Common myeloid progenitor, CD34-positive (primary cell): ENCODE measurements around the gene ZNRF3.

Source experiments
- CTCF ChIA-PET: fragments of 350-600 bp; sonication (Branson Sonifier 250); formaldehyde crosslinking; loops from one replicate; lab custom pipeline; 2021; ENCODE audit warnings: antibody characterized with exemption; lab: Charles Lee
- POLR2A ChIA-PET: fragments of 350-600 bp; sonication (Branson Sonifier 250); formaldehyde crosslinking; loops from one replicate; lab custom pipeline; 2021; ENCODE audit warnings: antibody characterized with exemption; lab: Charles Lee
- DNase-seq, 3 donors: peaks; one replicate each; pipeline versions ENCODE4 v3.0.0 to v3.0.0-alpha.2; 2013
- H3K27ac ChIP-seq, 2 experiments: 1 replicate in 1 of 2; 2 replicates in 1 of 2; pipeline ENCODE4 v1.7.0; 2013; ENCODE audit warnings: inconsistent platforms in 2 of 2, low read length in 2 of 2, mild to moderate bottlenecking in 2 of 2, low read depth in 1 of 2, moderate library complexity in 1 of 2; ENCODE audit not compliant: severe bottlenecking in 2 of 2, insufficient read depth in 1 of 2, poor library complexity in 1 of 2
- H3K27me3 ChIP-seq, 5 experiments: replicated peaks in 2 of 5; 1 replicate in 3 of 5; 2 replicates in 2 of 5; pipeline versions ENCODE4 v1.6.1 to v1.7.0; 2013; ENCODE audit warnings: low read length in 4 of 5, mild to moderate bottlenecking in 2 of 5, moderate library complexity in 2 of 5, inconsistent platforms in 1 of 5; ENCODE audit not compliant: insufficient read depth in 5 of 5, control insufficient read depth in 4 of 5
- H3K36me3 ChIP-seq, 4 experiments: 1 replicate in 2 of 4; 2 replicates in 2 of 4; pipeline versions ENCODE4 v1.6.1 to v1.7.0; 2013; ENCODE audit warnings: low read length in 3 of 4, control low read depth in 1 of 4, mild to moderate bottlenecking in 1 of 4; ENCODE audit not compliant: control insufficient read depth in 4 of 4, insufficient read depth in 4 of 4
- H3K4me1 ChIP-seq, 4 experiments: 1 replicate in 3 of 4; 2 replicates in 1 of 4; pipeline versions ENCODE4 v1.6.1 to v1.7.1; 2013; ENCODE audit warnings: low read length in 3 of 4, mild to moderate bottlenecking in 3 of 4, control low read depth in 1 of 4, inconsistent platforms in 1 of 4, moderate library complexity in 1 of 4; ENCODE audit not compliant: control insufficient read depth in 4 of 4, insufficient read depth in 4 of 4; ENCODE audit errors: control extremely low read depth in 1 of 4
- H3K4me3 ChIP-seq, 7 experiments: 1 replicate in 4 of 7; 2 replicates in 3 of 7; pipeline versions ENCODE4 v1.5.1 to v1.7.0; 2013; ENCODE audit warnings: mild to moderate bottlenecking in 7 of 7, low read length in 6 of 7, moderate library complexity in 6 of 7, inconsistent platforms in 2 of 7, low read depth in 2 of 7, control low read depth in 1 of 7; ENCODE audit not compliant: insufficient read depth in 4 of 7, control insufficient read depth in 1 of 7; ENCODE audit errors: extremely low read depth in 1 of 7
- H3K9me3 ChIP-seq, 5 experiments: 1 replicate in 4 of 5; 2 replicates in 1 of 5; pipeline versions ENCODE4 v1.6.1 to v1.7.1; 2013; ENCODE audit warnings: low read length in 4 of 5, mild to moderate bottlenecking in 2 of 5, inconsistent platforms in 1 of 5, low read depth in 1 of 5, moderate library complexity in 1 of 5; ENCODE audit not compliant: control insufficient read depth in 4 of 5, insufficient read depth in 2 of 5; ENCODE audit errors: control extremely low read depth in 1 of 5
- WGBS: methylation state at CpG from one replicate; pipeline ENCODE4 v1.1.5; 2013; ENCODE audit not compliant: insufficient coverage; 5-methylcytosine and 5-hydroxymethylcytosine counted together

ZNRF3 gene

DNA sequence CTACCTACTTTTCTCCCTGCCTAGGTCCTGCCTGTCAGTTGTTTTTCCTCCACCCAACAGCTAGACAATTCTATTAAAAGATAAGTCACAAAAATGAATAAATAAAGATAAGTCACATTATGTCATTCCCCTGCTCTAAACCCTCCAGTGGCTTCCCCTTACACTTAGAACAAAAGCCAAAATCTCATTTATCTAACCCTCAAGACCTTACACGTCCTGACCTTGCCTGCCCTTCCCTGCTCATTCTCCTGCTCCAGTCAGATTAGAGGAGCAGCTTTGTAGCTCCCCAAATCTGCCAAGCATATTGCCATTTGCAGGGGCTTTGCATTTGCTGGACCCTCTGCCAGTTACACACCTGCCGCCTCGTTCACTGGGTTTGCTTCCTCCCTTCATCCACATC lies 206.1 kb downstream of the ZNRF3 start:
- POLR2A ChIA-PET = no interaction called here

DNA sequence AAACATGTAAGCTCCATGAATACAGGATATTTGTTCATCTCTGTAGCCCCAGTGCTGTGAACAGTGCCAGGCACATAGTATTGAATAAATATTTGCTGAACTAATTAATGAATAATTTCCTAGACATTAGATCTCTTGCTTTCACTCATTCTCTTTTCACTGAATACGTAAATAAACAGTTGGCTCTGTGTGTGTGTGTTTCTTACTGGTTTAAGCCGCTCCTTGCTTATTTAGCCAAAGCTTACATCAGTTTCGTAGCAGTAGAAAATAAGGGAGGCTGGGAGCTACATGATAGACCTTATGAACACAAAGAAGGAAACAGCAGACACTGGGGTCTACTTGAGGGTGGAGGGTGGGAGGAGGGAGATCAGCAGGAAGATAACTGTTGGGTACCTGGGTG lies 206.7 kb downstream of the ZNRF3 start:
- ChIA-PET CTCF (interaction anchor here (0.6 kb wide), 1 partner anchor 49 kb away, joined by 3 read pairs; no protein-coding TSS in a partner anchor), POLR2A (no interaction called here)
- DNase-seq = no peak
- Histone ChIP-seq H3K36me3 (no peaks in the 10 kb centered on the region), H3K4me3 (no peak overlapping the region), H3K4me1 (no peaks in the 10 kb centered on the region), H3K27me3 (peaks cover 0 to 8% (median 0%) of the 10 kb centered on the region in 5 experiments), H3K9me3 (no peaks in the 10 kb centered on the region), H3K27ac (no peak overlapping the region)
- WGBS = no CpG with 5 or more reads among the region's 3 CpGs

More for the DNA sequence above, 206.1 kb downstream of the ZNRF3 start:
- Histone ChIP-seq H3K4me3 (no peak overlapping the region), H3K36me3 (no peaks in the 10 kb centered on the region), H3K4me1 (no peaks in the 10 kb centered on the region), H3K9me3 (no peaks in the 10 kb centered on the region), H3K27me3 (peaks cover 0 to 8% (median 0%) of the 10 kb centered on the region in 5 experiments), H3K27ac (no peak overlapping the region)
- CTCF ChIA-PET = interaction anchor here (0.6 to 1.5 kb wide), 2 partner anchors 8 to 48 kb away, joined by 3 to 4 read pairs; no protein-coding TSS in a partner anchor
- WGBS = 67% methylated on average over 3 of the region's 3 CpGs
- DNase-seq = no peak

DNA sequence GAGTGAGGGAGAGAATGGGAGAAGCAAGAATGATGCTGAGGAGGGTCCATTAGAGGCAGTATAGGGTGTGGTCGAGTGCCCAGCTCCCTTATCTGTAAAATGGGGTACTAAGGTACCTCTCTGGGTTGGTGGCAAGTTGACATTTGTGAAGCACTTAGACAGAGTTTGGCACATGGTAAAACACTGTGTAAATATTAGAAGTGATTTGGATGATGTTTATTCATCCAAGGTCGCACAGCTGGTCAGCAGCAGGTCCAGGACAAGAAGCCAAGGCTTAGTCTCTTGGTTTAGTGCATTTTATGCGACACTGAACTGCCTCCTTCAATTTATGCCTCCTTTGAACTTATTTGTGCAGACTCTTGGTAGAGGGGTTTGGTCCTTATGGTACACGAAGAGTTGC lies 208.9 kb downstream of the ZNRF3 start:
- no peak overlapping the region for H3K4me3 ChIP-seq
- 100% methylated on average over 2 of the region's 4 CpGs for WGBS

DNA sequence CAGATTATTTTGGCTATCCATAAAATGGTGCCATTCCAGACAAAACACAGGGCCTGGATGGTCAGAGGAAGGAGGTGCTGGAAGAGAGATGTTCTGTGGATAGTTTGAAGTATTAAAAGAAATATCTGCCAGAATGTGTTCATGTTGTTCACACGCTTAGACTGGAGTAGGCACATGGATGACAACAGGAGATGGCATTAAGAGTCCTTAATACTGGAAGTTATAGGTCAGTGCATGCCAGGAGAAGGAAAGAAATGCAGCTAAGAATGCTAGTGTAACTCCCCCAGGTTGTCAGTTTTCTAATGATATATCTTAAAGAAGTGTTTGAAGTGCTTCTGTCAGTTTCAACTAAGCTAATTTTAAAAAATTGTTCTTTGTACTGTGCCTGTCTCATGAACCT lies 209.7 kb downstream of the ZNRF3 start:
- DNase-seq = no peak
- Histone ChIP-seq H3K4me1 (no peaks in the 10 kb centered on the region), H3K36me3 (no peaks in the 10 kb centered on the region), H3K9me3 (no peaks in the 10 kb centered on the region), H3K27ac (no peak overlapping the region), H3K4me3 (no peak overlapping the region), H3K27me3 (peaks cover 0 to 5% (median 0%) of the 10 kb centered on the region in 5 experiments)
- CTCF ChIA-PET = interaction anchor here (1.2 to 1.4 kb wide), 2 partner anchors 11 to 13 kb away, joined by 3 to 4 read pairs; no protein-coding TSS in a partner anchor
- POLR2A ChIA-PET = no interaction called here
- WGBS = 89% methylated on average over 1 of the region's 1 CpG

More for the DNA sequence above, 208.9 kb downstream of the ZNRF3 start:
- Histone ChIP-seq H3K9me3 (no peaks in the 10 kb centered on the region), H3K4me1 (no peaks in the 10 kb centered on the region), H3K27me3 (peaks cover 0 to 5% (median 0%) of the 10 kb centered on the region in 5 experiments), H3K27ac (no peak overlapping the region), H3K36me3 (no peaks in the 10 kb centered on the region)
- POLR2A ChIA-PET = no interaction called here
- no peak for DNase-seq
- CTCF ChIA-PET = interaction anchor here (0.7 to 1.2 kb wide), 2 partner anchors 9 to 22 kb away, joined by 4 read pairs; no protein-coding TSS in a partner anchor

DNA sequence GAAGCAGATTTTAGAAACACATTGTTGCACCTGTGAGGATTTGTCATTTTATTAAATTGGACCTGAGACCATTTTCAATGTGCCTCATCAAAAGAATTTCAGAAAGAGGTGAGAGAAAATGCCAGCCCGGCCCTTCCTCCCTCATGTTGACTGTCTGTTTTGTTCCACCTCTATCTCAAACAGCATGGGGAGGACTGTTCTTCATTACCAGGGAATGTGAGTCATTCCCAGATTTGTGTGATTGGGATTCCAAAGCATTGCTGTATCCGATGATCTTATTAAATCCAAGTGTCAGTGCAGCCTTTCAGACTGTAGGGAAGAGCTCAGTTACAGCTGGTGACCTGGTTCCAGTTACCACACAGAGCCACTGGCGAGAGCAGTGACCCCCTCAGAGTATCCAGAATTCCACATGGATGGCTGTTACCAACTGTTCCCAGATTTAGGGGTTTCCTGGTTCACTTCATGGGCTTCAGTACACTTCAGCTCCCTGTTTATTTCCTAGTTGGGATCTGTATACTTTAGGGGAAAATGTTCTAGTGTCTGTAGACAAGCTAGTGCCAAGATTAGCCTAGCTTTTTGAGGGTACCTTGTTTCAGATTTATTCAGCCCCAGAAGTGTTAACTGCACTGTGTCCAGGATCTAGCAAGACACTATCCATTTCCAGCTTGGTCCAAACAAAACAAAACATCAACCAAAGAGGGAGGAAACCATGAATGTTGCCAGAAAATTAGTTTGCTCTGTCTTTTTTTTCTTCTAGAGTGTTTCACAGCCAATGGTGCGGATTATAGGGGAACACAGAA lies 210.3 kb downstream of the ZNRF3 start:
- WGBS = 100% methylated on average over 4 of the region's 4 CpGs
- CTCF ChIA-PET = interaction anchor here (1.0 to 1.4 kb wide), 3 partner anchors 8 to 14 kb away, joined by 3 to 4 read pairs (median 3); no protein-coding TSS in a partner anchor
- Histone ChIP-seq H3K27ac (no peak overlapping the region), H3K27me3 (peaks cover 0 to 4% (median 0%) of the 10 kb centered on the region in 5 experiments), H3K4me1 (no peaks in the 10 kb centered on the region), H3K4me3 (no peak overlapping the region), H3K36me3 (no peaks in the 10 kb centered on the region), H3K9me3 (no peaks in the 10 kb centered on the region)
- POLR2A ChIA-PET = no interaction called here
- DNase-seq = no peak

DNA sequence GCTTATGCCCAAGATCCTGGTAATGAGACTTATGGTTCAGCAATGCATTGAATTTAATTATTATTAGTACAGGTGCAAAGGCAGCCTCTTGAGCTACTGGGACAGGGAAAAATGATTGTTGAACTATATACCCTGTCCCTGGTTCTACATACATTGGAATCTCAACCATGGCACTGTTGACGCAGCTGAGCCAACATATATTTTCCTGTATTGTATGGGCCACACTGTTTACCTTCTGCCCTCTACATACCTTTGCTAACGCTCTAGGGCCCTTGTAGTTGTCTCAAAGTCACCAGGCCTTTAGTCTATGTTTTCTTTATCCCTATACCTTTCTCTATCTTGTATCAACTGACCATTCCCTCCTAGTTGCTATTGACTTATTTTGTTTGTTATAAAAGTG lies 212.1 kb downstream of the ZNRF3 start:
- CTCF ChIA-PET = no interaction called here
- H3K36me3 ChIP-seq = no peaks in the 10 kb centered on the region
- WGBS = 79% methylated on average over 2 of the region's 2 CpGs

More for the DNA sequence above, 212.1 kb downstream of the ZNRF3 start:
- no peak for DNase-seq
- Histone ChIP-seq H3K4me3 (no peak overlapping the region), H3K9me3 (no peaks in the 10 kb centered on the region), H3K27ac (no peak overlapping the region), H3K4me1 (no peaks in the 10 kb centered on the region), H3K27me3 (no peaks in the 10 kb centered on the region)
- POLR2A ChIA-PET = no interaction called here
